Measurements from ENCODE around the gene FBLN2.

FBLN2 gene

GRCh38 chr3:13596426-13597205 is 47.7 kb downstream of the FBLN2 start:
- ChIA-PET POLR2A (no interaction called here), CTCF (no interaction called here)
- no peak overlapping the region for H3K27ac ChIP-seq (ENCODE audit: insufficient read depth in 1 of 2, low read depth in 1 of 2, low read length in 2 of 2, poor library complexity in 1 of 2, severe bottlenecking in 2 of 2)
- H3K9me3 ChIP-seq (ENCODE audit: control extremely low read depth in 1 of 5, control insufficient read depth in 4 of 5, insufficient read depth in 2 of 5, low read depth in 1 of 5, low read length in 4 of 5): no peaks in the 10 kb centered on the region
- peaks cover 0 to 4% (median 0%) of the 10 kb centered on the region in 5 experiments for H3K27me3 ChIP-seq (replicated peaks in 2 of 5; ENCODE audit: control insufficient read depth in 4 of 5, insufficient read depth in 5 of 5, low read length in 4 of 5)
- no peaks in the 10 kb centered on the region for H3K4me1 ChIP-seq (ENCODE audit: control extremely low read depth in 1 of 4, control insufficient read depth in 4 of 4, insufficient read depth in 4 of 4, low read length in 3 of 4)
- no peak for DNase-seq
- H3K36me3 ChIP-seq (ENCODE audit: control insufficient read depth in 4 of 4, insufficient read depth in 4 of 4, low read length in 3 of 4): no peaks in the 10 kb centered on the region
- WGBS (ENCODE audit: insufficient coverage): 90% methylated on average over 3 of the region's 3 CpGs
- H3K4me3 ChIP-seq (ENCODE audit: control insufficient read depth in 1 of 7, extremely low read depth in 1 of 7, insufficient read depth in 4 of 7, low read depth in 2 of 7, low read length in 6 of 7): no peak overlapping the region

GRCh38 chr3:13597661-13598060 is 48.7 kb downstream of the FBLN2 start:
- no peak overlapping the region for H3K27ac ChIP-seq (ENCODE audit: insufficient read depth in 1 of 2, low read depth in 1 of 2, low read length in 2 of 2, poor library complexity in 1 of 2, severe bottlenecking in 2 of 2)
- no peaks in the 10 kb centered on the region for H3K9me3 ChIP-seq (ENCODE audit: control extremely low read depth in 1 of 5, control insufficient read depth in 4 of 5, insufficient read depth in 2 of 5, low read depth in 1 of 5, low read length in 4 of 5)
- ChIA-PET CTCF (no interaction called here), POLR2A (no interaction called here)
- H3K4me1 ChIP-seq (ENCODE audit: control extremely low read depth in 1 of 4, control insufficient read depth in 4 of 4, insufficient read depth in 4 of 4, low read length in 3 of 4): no peaks in the 10 kb centered on the region
- H3K27me3 ChIP-seq (replicated peaks in 2 of 5; ENCODE audit: control insufficient read depth in 4 of 5, insufficient read depth in 5 of 5, low read length in 4 of 5): peaks cover 0 to 4% (median 0%) of the 10 kb centered on the region in 5 experiments
- 94% methylated on average over 7 of the region's 8 CpGs for WGBS (ENCODE audit: insufficient coverage)
- DNase-seq: no peak
- H3K4me3 ChIP-seq (ENCODE audit: control insufficient read depth in 1 of 7, extremely low read depth in 1 of 7, insufficient read depth in 4 of 7, low read depth in 2 of 7, low read length in 6 of 7): no peak overlapping the region
- H3K36me3 ChIP-seq (ENCODE audit: control insufficient read depth in 4 of 4, insufficient read depth in 4 of 4, low read length in 3 of 4): no peaks in the 10 kb centered on the region

- H3K4me1 ChIP-seq (ENCODE audit: control extremely low read depth in 1 of 4, control insufficient read depth in 4 of 4, insufficient read depth in 4 of 4, low read length in 3 of 4): no peaks in the 10 kb centered on the region
- no peaks in the 10 kb centered on the region for H3K9me3 ChIP-seq (ENCODE audit: control extremely low read depth in 1 of 5, control insufficient read depth in 4 of 5, insufficient read depth in 2 of 5, low read depth in 1 of 5, low read length in 4 of 5)
- H3K36me3 ChIP-seq (ENCODE audit: control insufficient read depth in 4 of 4, insufficient read depth in 4 of 4, low read length in 3 of 4): no peaks in the 10 kb centered on the region
- no peak for DNase-seq
- CTCF ChIA-PET: no interaction called here
- no peak overlapping the region for H3K27ac ChIP-seq (ENCODE audit: insufficient read depth in 1 of 2, low read depth in 1 of 2, low read length in 2 of 2, poor library complexity in 1 of 2, severe bottlenecking in 2 of 2)
- no peaks in the 10 kb centered on the region for H3K27me3 ChIP-seq (replicated peaks in 2 of 5; ENCODE audit: control insufficient read depth in 4 of 5, insufficient read depth in 5 of 5, low read length in 4 of 5)
- 100% methylated on average over 2 of the region's 5 CpGs for WGBS (ENCODE audit: insufficient coverage)
- no peak overlapping the region for H3K4me3 ChIP-seq (ENCODE audit: control insufficient read depth in 1 of 7, extremely low read depth in 1 of 7, insufficient read depth in 4 of 7, low read depth in 2 of 7, low read length in 6 of 7)
- POLR2A ChIA-PET: no interaction called here
Observed at GRCh38 chr3:13598201-13598600, 49.3 kb downstream of the FBLN2 start.

GRCh38 chr3:13598926-13599886 is 50.3 kb downstream of the FBLN2 start:
- ChIA-PET CTCF (interaction anchor here (0.7 to 0.8 kb wide), 2 partner anchors 10 to 657 kb away, joined by 3 read pairs; no protein-coding TSS in a partner anchor), POLR2A (no interaction called here)
- WGBS (ENCODE audit: insufficient coverage): 90% methylated on average over 5 of the region's 10 CpGs
- Histone ChIP-seq H3K4me1 (ENCODE audit: control extremely low read depth in 1 of 4, control insufficient read depth in 4 of 4, insufficient read depth in 4 of 4, low read length in 3 of 4) (no peaks in the 10 kb centered on the region), H3K36me3 (ENCODE audit: control insufficient read depth in 4 of 4, insufficient read depth in 4 of 4, low read length in 3 of 4) (no peaks in the 10 kb centered on the region), H3K9me3 (ENCODE audit: control extremely low read depth in 1 of 5, control insufficient read depth in 4 of 5, insufficient read depth in 2 of 5, low read depth in 1 of 5, low read length in 4 of 5) (no peaks in the 10 kb centered on the region), H3K4me3 (ENCODE audit: control insufficient read depth in 1 of 7, extremely low read depth in 1 of 7, insufficient read depth in 4 of 7, low read depth in 2 of 7, low read length in 6 of 7) (no peak overlapping the region), H3K27ac (ENCODE audit: insufficient read depth in 1 of 2, low read depth in 1 of 2, low read length in 2 of 2, poor library complexity in 1 of 2, severe bottlenecking in 2 of 2) (no peak overlapping the region), H3K27me3 (replicated peaks in 2 of 5; ENCODE audit: control insufficient read depth in 4 of 5, insufficient read depth in 5 of 5, low read length in 4 of 5) (no peaks in the 10 kb centered on the region)
- no peak for DNase-seq

- Histone ChIP-seq H3K36me3 (ENCODE audit: control insufficient read depth in 4 of 4, insufficient read depth in 4 of 4, low read length in 3 of 4) (no peaks in the 10 kb centered on the region), H3K27ac (ENCODE audit: insufficient read depth in 1 of 2, low read depth in 1 of 2, low read length in 2 of 2, poor library complexity in 1 of 2, severe bottlenecking in 2 of 2) (no peak overlapping the region), H3K4me3 (ENCODE audit: control insufficient read depth in 1 of 7, extremely low read depth in 1 of 7, insufficient read depth in 4 of 7, low read depth in 2 of 7, low read length in 6 of 7) (no peak overlapping the region), H3K4me1 (ENCODE audit: control extremely low read depth in 1 of 4, control insufficient read depth in 4 of 4, insufficient read depth in 4 of 4, low read length in 3 of 4) (no peaks in the 10 kb centered on the region), H3K9me3 (ENCODE audit: control extremely low read depth in 1 of 5, control insufficient read depth in 4 of 5, insufficient read depth in 2 of 5, low read depth in 1 of 5, low read length in 4 of 5) (no peaks in the 10 kb centered on the region), H3K27me3 (replicated peaks in 2 of 5; ENCODE audit: control insufficient read depth in 4 of 5, insufficient read depth in 5 of 5, low read length in 4 of 5) (no peaks in the 10 kb centered on the region)
- POLR2A ChIA-PET: no interaction called here
- 94% methylated on average over 9 of the region's 11 CpGs for WGBS (ENCODE audit: insufficient coverage)
- DNase-seq: no peak
- CTCF ChIA-PET: interaction anchor here (0.7 to 0.8 kb wide), 3 partner anchors 10 to 657 kb away, joined by 3 read pairs; no protein-coding TSS in a partner anchor
Observed at GRCh38 chr3:13599887-13600450, 51.0 kb downstream of the FBLN2 start.

GRCh38 chr3:13600950-13601691 is 52.2 kb downstream of the FBLN2 start:
- no peak for DNase-seq
- CTCF ChIA-PET: no interaction called here
- H3K4me3 ChIP-seq (ENCODE audit: control insufficient read depth in 1 of 7, extremely low read depth in 1 of 7, insufficient read depth in 4 of 7, low read depth in 2 of 7, low read length in 6 of 7): no peak overlapping the region
- H3K27ac ChIP-seq (ENCODE audit: insufficient read depth in 1 of 2, low read depth in 1 of 2, low read length in 2 of 2, poor library complexity in 1 of 2, severe bottlenecking in 2 of 2): no peak overlapping the region
- H3K9me3 ChIP-seq (ENCODE audit: control extremely low read depth in 1 of 5, control insufficient read depth in 4 of 5, insufficient read depth in 2 of 5, low read depth in 1 of 5, low read length in 4 of 5): no peaks in the 10 kb centered on the region
- POLR2A ChIA-PET: no interaction called here
- H3K4me1 ChIP-seq (ENCODE audit: control extremely low read depth in 1 of 4, control insufficient read depth in 4 of 4, insufficient read depth in 4 of 4, low read length in 3 of 4): no peaks in the 10 kb centered on the region
- no peaks in the 10 kb centered on the region for H3K36me3 ChIP-seq (ENCODE audit: control insufficient read depth in 4 of 4, insufficient read depth in 4 of 4, low read length in 3 of 4)
- H3K27me3 ChIP-seq (replicated peaks in 2 of 5; ENCODE audit: control insufficient read depth in 4 of 5, insufficient read depth in 5 of 5, low read length in 4 of 5): no peaks in the 10 kb centered on the region
- 97% methylated on average over 7 of the region's 9 CpGs for WGBS (ENCODE audit: insufficient coverage)
